HG02852 (cell line): ENCODE results near the gene NME7.

Experiments used
- ATAC-seq: cut with Tn5 transposase; IDR thresholded peaks from one replicate; pipeline ENCODE4 v1.9.1; 2021; ENCODE audit warnings: mild to moderate bottlenecking, moderate library complexity; ENCODE audit not compliant: unreplicated experiment

Gene NME7

GRCh38 chr1:169091480-169091941, 276.1 kb downstream of the NME7 start:
- ATAC-seq, result peak; percentile 76

GRCh38 chr1:169090900-169091311, 276.7 kb downstream of the NME7 start:
- peak; percentile 62 for ATAC-seq

- no peak for ATAC-seq
Measured at GRCh38 chr1:169090308-169090899, 277.2 kb downstream of the NME7 start.

GRCh38 chr1:169089776-169090175, 277.8 kb downstream of the NME7 start:
- no peak for ATAC-seq

GRCh38 chr1:169087876-169088275, 279.7 kb downstream of the NME7 start:
- ATAC-seq, result no peak

- no peak for ATAC-seq
Measured at GRCh38 chr1:169086603-169087455, 280.8 kb downstream of the NME7 start.

GRCh38 chr1:169085911-169086310, 281.7 kb downstream of the NME7 start:
- no peak for ATAC-seq
